ENCODE data around the gene RXRG. TPM values are rescaled to one million over a fixed set of nuclear protein-coding genes. Genes with fewer than 3 reads are reported as not detected.

The RXRG gene
- total and polyA plus RNA-seq, 2 of the 8 experiments (the other 6 are each of a cell fraction or from before 2014, with no cell fraction given): not detected

- TF ChIP-seq TBP (IDR thresholded peaks at IDR 0.05; ENCODE audit: low read depth, low read length) (no peak), GABPA (IDR thresholded peaks at IDR 0.05; ENCODE audit: borderline replicate concordance, insufficient read depth, low read length) (no peak), MAFK (IDR thresholded peaks at IDR 0.05; ENCODE audit: low read depth, low read length) (no peak), TAF7 (optimal IDR thresholded peaks at IDR 0.05; ENCODE audit: borderline replicate concordance, low read depth, low read length) (no peak), POLR2AphosphoS5 (IDR thresholded peaks at IDR 0.05; ENCODE audit: low read depth, low read length) (no peak)
Measured at GRCh38 chr1:165415068-165415467, 29.9 kb downstream of the RXRG start (continued).
